Stimulated activated CD4-positive, alpha-beta T cell treated with anti-CD3 and anti-CD28 coated beads, Interleukin-15, amount 100 ng/mL, for 1 hour (primary cell): ENCODE measurements around the gene CDC42.

Source experiments
- DNase-seq, 2 donors: peaks; one replicate each; pipeline ENCODE4 v3.0.0-alpha.2; 2020; ENCODE audit warnings: low read depth in 1 of 2, low spot score in 1 of 2

CDC42 gene

DNA sequence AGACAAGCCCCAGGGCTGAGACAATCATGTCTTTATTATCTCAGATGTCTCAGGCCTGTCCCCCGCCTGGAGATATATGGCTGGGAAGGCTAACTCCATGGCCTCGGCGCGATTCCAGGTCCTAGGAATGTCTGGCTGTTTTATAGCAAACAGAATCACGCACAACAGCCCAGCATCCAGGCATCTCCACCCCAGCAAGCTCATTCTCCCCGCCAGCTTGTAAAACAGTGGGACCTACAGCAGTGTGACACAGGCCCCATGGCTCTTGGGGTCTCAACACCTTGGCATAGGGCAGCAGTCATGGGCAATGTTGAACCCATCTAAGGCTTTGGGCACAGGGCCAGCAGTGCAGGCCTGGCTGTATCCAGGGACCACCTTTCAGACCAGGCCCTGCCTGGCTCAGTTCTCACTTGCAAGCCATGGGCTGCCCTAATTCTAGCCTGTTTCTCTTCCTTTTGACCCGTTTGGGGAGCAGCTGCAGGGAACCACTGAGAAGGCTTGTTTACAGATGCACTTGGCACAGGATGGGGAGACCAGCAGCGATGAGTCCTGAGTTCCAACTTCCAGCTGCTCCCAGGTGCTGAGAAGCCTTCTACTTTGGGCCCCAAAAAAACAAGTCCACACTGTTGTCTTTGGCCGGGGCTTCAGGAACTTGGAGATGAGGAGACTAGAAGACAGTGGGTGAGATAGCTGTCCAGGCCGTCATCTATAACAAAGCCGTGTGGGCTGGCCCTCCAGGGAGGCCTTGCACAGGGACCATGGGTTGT, 56.0 kb downstream of the CDC42 start:
- no peak for DNase-seq

GRCh38 chr1:22110016-22110415, 57.5 kb downstream of the CDC42 start:
- no peak for DNase-seq

DNA sequence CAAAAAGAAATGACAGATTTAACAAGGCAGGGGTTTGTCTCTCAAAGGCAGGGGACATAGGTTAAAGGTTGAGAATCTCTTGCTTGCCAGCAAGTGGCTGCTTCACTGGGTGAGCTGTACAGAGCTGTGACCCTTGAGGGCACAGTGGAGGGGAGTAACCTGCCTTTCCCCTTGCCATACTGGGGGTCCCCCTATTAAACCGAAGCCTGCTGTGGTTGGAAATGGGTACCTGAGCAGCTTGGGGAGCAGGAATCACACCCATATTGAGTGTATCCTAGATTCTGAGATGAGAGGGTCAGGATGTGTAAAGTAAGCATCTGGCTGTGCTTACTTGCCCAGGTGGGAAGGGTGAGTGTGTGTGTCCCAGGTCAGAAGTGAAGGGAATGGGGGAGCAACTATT, 58.6 kb downstream of the CDC42 start:
- no peak for DNase-seq

GRCh38 chr1:22111620-22112019, 59.1 kb downstream of the CDC42 start:
- no peak for DNase-seq

- no peak for DNase-seq
These were observed 60.0 kb downstream of the CDC42 start for GRCh38 chr1:22112554-22112953.

- DNase-seq: no peak
These were observed 61.8 kb downstream of the CDC42 start for GRCh38 chr1:22114083-22115012.

- DNase-seq: no peak
These were observed 62.8 kb downstream of the CDC42 start for GRCh38 chr1:22115286-22115685.

- no peak for DNase-seq
These were observed 64.7 kb downstream of the CDC42 start for GRCh38 chr1:22117238-22117637.

GRCh38 chr1:22117851-22118250, 65.3 kb downstream of the CDC42 start:
- no peak for DNase-seq

GRCh38 chr1:22118291-22118992, 65.9 kb downstream of the CDC42 start:
- DNase-seq: no peak

DNA sequence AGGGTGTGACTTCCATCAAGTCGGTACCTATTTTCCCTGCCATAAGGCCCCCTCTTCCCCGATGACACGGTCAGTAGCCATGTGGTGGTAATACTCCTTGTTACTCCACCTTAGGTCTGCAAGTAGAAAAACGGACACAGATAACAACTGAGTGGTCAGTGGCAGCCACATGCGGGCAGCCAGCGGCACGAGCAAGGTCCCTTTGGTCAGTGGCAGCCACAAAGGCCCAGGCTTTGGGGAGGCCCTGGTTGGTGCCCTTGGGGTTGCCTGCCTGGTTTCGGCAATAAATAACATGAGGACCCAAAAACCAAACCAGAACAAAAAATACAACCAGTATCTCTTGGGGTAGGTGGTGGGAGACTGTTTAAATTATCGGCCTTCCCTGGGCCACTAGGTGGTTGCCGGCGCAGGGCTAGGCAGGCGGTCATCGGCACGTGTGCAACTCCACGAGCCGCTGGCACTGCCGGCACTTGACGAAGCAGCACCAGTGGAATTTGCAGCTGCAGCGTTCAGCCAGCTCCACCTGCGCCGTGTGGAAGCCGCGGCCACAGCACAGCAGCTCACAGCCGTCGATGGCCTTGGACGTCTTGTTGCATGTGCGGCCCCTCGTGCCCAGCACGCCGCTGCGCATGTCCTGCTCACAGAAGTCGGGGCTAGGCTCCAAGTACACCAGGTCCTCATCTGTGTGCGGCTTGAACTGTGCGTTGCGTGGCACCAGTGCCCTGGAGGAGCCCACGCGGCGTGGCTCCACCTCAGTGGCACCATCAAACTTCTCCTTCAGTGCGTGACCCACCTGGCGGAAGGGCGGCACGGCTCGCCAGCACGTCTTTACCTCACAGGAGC, 67.3 kb downstream of the CDC42 start:
- DNase-seq: no peak

- no peak for DNase-seq
These were observed 67.9 kb downstream of the CDC42 start for GRCh38 chr1:22120469-22120790.

GRCh38 chr1:22121421-22121911, 69.0 kb downstream of the CDC42 start:
- no peak for DNase-seq

- no peak for DNase-seq
These were observed 70.0 kb downstream of the CDC42 start for GRCh38 chr1:22122273-22123070.

DNA sequence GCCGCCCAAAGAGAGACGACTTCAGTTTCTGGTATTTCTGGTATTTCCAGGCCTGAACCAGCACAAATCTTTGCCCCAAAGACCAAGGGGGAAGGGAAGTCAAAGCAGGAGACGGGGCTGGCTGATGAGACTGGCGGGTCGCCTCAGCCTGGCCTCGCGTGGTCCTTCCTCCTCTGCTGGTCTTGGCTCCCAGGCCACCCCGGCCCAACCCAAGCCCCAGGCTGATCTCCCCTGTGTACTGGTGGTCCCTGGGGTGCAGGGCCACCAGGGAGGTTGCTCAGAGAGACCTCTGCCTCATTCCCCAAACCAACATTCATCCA, 70.5 kb downstream of the CDC42 start:
- no peak for DNase-seq

- no peak for DNase-seq
These were observed 71.4 kb downstream of the CDC42 start for GRCh38 chr1:22123901-22124404.

DNA sequence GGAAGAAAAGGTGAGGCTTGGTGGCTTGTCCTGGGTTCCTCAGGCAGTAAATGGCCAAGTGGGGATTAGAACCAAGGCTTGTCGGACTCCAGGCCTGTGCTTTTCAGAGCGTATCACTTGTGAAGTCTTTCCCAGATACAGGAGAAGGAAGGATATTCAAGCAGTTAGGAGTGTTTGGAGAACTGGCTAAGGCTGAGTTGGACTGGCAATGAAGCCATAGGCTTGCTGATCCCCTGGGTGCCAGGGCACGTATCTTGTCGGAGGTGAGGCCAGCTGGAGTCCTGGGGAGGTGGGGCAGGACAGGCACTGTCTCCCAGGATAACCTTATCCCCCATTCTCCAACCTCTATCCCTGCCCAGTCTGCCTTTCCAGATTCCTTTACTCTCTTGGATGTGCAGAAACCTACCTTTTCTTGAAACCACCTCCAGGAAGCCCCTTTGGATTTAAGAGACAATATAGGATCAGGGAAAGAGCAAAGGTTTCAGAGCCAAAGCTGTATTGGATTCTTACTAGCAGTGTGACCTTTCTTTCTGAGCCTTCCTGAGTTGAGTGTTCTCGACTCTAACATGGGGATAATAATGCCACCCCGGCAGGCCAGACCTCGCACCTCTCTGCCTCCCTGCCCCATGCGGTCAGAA, 72.2 kb downstream of the CDC42 start:
- DNase-seq: no peak

DNA sequence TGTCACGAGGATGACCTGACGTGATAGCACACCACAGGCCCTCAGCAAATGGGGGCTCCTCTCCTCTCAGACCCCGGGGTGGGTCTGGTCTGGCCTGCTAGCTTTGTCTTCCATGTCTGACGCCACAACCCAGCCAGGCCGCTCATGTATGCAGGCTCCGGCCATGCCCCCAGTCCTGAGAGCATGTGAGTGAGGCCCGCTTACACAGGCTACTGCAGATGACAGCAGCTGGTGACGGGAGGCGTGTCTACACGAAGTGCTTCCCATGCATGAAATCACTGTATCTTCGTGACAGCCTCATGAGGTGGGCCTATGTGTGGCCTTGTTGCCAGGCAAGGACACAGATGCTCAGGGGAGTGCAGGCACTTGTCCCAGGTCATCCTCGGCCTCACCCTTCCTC, 74.0 kb downstream of the CDC42 start:
- DNase-seq: no peak

DNA sequence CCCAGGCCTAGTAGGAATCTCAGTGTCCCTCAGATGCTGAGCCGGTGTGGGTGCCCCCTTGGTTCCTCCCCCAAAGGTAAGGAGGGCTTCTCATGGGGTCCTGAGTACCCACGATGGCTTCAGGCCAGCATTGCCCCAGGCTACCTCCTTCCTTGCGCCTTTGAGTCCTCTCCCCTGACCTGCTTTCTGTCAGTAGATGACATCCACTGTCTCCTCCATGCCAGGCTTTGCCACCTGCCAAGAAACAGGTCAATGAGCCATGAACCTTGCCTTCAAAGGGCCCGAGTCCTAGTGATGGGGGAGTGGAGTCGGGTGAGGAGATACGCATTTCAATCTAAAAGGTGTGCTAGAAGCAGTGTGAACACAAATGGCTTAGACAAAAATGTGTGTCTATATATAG, 74.7 kb downstream of the CDC42 start:
- DNase-seq: no peak
